Prostate gland (tissue), 2 donors: ENCODE results near the gene FHIT. TPM values are rescaled to one million over a fixed set of nuclear protein-coding genes. Genes with fewer than 3 reads are reported as not detected.

Source experiments
- DNase-seq: peaks from one replicate; pipeline ENCODE4 v3.0.0-alpha.2; 2019; ENCODE audit warnings: low spot score
- H3K27ac ChIP-seq, 2 donors: fragments of 200-600 bp; sonication (generic); 2 replicates each; pipeline ENCODE4 v1.5.1; 2017 to 2019
- H3K27me3 ChIP-seq: fragments of 200-600 bp; sonication (generic); replicated peaks from 2 replicates; pipeline ENCODE4 v1.5.1; 2019; ENCODE audit not compliant: insufficient read depth
- H3K36me3 ChIP-seq, 2 donors: fragments of 200-600 bp; sonication (generic); 1 replicate in 1 of 2; 2 replicates in 1 of 2; pipeline versions ENCODE4 v1.5.1 to v1.8.1; 2017 to 2019
- H3K4me1 ChIP-seq: fragments of 200-600 bp; sonication (generic); replicated peaks from 2 replicates; pipeline ENCODE4 v1.5.1; 2019
- H3K4me3 ChIP-seq, 2 donors: fragments of 200-600 bp; sonication (generic); 2 replicates each; pipeline ENCODE4 v1.5.1; 2017 to 2019
- H3K9me3 ChIP-seq: fragments of 200-600 bp; sonication (generic); 2 replicates; pipeline ENCODE4 v1.5.1; 2017
- CTCF ChIP-seq, 4 experiments: fragments of 200-600 bp in 2 of 4; fragments of 450-650 bp in 2 of 4; sonication (generic) in 2 of 4; IDR thresholded peaks; 1 replicate in 3 of 4; 2 replicates in 1 of 4; pipeline ENCODE4 v1.5.1; 2016 to 2019; ENCODE audit warnings: antibody characterized with exemption in 4 of 4, mild to moderate bottlenecking in 2 of 4, moderate library complexity in 2 of 4
- POLR2A ChIP-seq: fragments of 450-650 bp; IDR thresholded peaks from one replicate; pipeline ENCODE4 v1.6.1; 2016; ENCODE audit warnings: antibody characterized with exemption, mild to moderate bottlenecking
- POLR2AphosphoS5 ChIP-seq: sonication (generic); formaldehyde crosslinking; IDR thresholded peaks from one replicate; pipeline ENCODE4 v1.6.1; 2017; ENCODE audit warnings: antibody characterized with exemption
- WGBS: methylation state at CpG from one replicate; pipeline ENCODE4 v1.1.5; 2018; 5-methylcytosine and 5-hydroxymethylcytosine counted together
- intact Hi-C: fragments of 100-400 bp; cut with DNase I; formaldehyde crosslinking; loops from one replicate; pipeline ENCODE4 v1.14.2; 2022
- total RNA-seq, 2 donors: library from RNA; depleted of rRNA; stranded (reverse); fragments of >200 nt; gene quantifications; one replicate each; pipeline ENCODE4 v1.1.0, GENCODE V29; 2016

The FHIT gene
- total RNA-seq, 2 donors from 2014 or later, result 6.4 to 10.4 TPM

- intact Hi-C loops, result no loop called here
These were observed 1090.2 kb downstream of the FHIT start for GRCh38 chr3:60160822-60161748.

GRCh38 chr3:60160111-60160821, 1091.0 kb downstream of the FHIT start:
- no peaks in the 10 kb centered on the region for H3K36me3 ChIP-seq
- H3K27ac ChIP-seq, result no peak overlapping the region
- 93% methylated on average over 4 of the region's 4 CpGs for WGBS
- TF ChIP-seq POLR2AphosphoS5, result no peak
- no peak for TF ChIP-seq POLR2A
- no peak for TF ChIP-seq CTCF (IDR thresholded peaks at IDR 0.05)
- no peaks in the 10 kb centered on the region for H3K27me3 ChIP-seq
- DNase-seq, result no peak
- no peak overlapping the region for H3K4me3 ChIP-seq
- H3K4me1 ChIP-seq, result no peaks in the 10 kb centered on the region
- intact Hi-C loops, result no loop called here
- no peaks in the 10 kb centered on the region for H3K9me3 ChIP-seq

More at GRCh38 chr3:60160822-60161748, 1090.2 kb downstream of the FHIT start:
- no peaks in the 10 kb centered on the region for H3K9me3 ChIP-seq
- H3K4me3 ChIP-seq, result no peak overlapping the region
- no peaks in the 10 kb centered on the region for H3K4me1 ChIP-seq
- no peaks in the 10 kb centered on the region for H3K27me3 ChIP-seq
- no peak overlapping the region for H3K27ac ChIP-seq
- TF ChIP-seq POLR2A (no peak), POLR2AphosphoS5 (no peak), CTCF (IDR thresholded peaks at IDR 0.05) (no peak)
- no peak for DNase-seq
- 63% methylated on average over 11 of the region's 11 CpGs for WGBS
- H3K36me3 ChIP-seq, result no peaks in the 10 kb centered on the region

- Histone ChIP-seq H3K36me3 (no peaks in the 10 kb centered on the region), H3K4me3 (no peak overlapping the region), H3K27me3 (no peaks in the 10 kb centered on the region), H3K27ac (no peak overlapping the region), H3K4me1 (no peaks in the 10 kb centered on the region), H3K9me3 (no peaks in the 10 kb centered on the region)
- TF ChIP-seq POLR2A (no peak), POLR2AphosphoS5 (no peak), CTCF (IDR thresholded peaks at IDR 0.05) (no peak)
- no peak for DNase-seq
- intact Hi-C loops, result no loop called here
- WGBS, result 97% methylated on average over 2 of the region's 2 CpGs
These were observed 1093.2 kb downstream of the FHIT start for GRCh38 chr3:60158035-60158434.

- no peaks in the 10 kb centered on the region for H3K9me3 ChIP-seq
- no peaks in the 10 kb centered on the region for H3K27me3 ChIP-seq
- no peaks in the 10 kb centered on the region for H3K4me1 ChIP-seq
- H3K27ac ChIP-seq, result no peak overlapping the region
- H3K36me3 ChIP-seq, result no peaks in the 10 kb centered on the region
- DNase-seq, result no peak
- WGBS, result 98% methylated on average over 4 of the region's 4 CpGs
- intact Hi-C loops, result no loop called here
- no peak overlapping the region for H3K4me3 ChIP-seq
- TF ChIP-seq CTCF (IDR thresholded peaks at IDR 0.05) (no peak), POLR2AphosphoS5 (no peak), POLR2A (no peak)
These were observed 1097.2 kb downstream of the FHIT start for GRCh38 chr3:60154011-60154410.
